SK-MEL-5 (cell line): Measurements from ENCODE around the gene RUBCNL. TPM values are rescaled to one million over a fixed set of nuclear protein-coding genes. Genes with fewer than 3 reads are reported as not detected.
A peak's percentile ranks its signal among the peaks of the same experiment; 100 is the strongest.
"Not testable (repeated sequence)": the region's sequence is repeated elsewhere in the genome, so short reads cannot be mapped to it uniquely, and the experiment has no call there.

Experiments used
- DNase-seq: peaks from one replicate; pipeline ENCODE4 v3.0.0-alpha.2; 2016; ENCODE audit warnings: low read depth, low spot score
- in situ Hi-C: cut with HindIII; loops from 2 replicates; pipeline ENCODE4 v1.10.0; 2016; ENCODE audit warnings: low sequenced_read_pairs, high pct_unique_total_duplicates, low pct_unique_long_range_greater_than_20kb
- total RNA-seq: library from RNA; depleted of rRNA; stranded (reverse); fragments of >200 nt; shearing (Covaris generic); gene quantifications from 2 replicates; pipeline ENCODE4 v1.2.3, GENCODE V29; 2014

Gene RUBCNL
- total RNA-seq, 1 experiment from 2014 or later: 17.7 TPM

DNA sequence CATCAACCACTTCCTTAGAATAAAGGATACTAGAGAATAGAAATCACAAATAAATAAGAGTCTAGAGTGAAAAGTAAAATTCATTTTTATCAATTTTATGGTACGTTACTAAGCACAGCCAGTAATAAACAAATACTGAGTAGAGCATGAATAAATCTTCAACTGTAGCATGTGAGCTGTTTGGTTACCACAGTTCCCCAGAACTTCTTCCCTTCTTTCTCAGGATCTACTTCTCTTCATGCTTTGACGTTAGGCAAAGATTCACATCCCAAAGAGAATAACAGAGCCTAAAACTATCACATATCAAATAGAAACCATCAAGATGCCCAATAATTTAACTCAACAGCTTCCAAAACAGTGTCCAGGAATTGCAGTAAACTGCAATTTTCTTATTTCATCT is 7.4 kb downstream of the RUBCNL start:
- no peak for DNase-seq
- in situ Hi-C loops: no loop called here

GRCh38 chr13:46378411-46378810 is 8.6 kb downstream of the RUBCNL start:
- DNase-seq: no peak
- in situ Hi-C loops: no loop called here

DNA sequence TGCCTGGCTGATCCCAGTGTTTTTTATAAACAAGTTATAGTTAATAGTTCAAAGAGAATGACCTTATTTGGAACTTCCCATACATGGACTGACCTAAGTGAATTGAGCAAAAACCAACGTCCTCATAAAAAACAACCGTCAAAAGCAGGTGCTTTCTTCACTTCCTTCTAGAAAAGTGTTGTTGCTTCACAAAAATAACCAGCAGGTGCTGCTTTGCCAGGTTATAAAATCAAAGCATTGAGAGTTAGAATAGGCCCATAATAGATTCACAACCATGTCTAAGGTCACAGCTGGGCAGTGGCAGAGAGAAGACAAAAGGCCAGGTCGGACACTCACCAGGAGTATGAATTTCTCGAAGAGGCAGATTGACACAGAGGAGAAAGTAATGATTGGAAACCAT is 9.5 kb downstream of the RUBCNL start:
- DNase-seq: no peak
- in situ Hi-C loops: no loop called here

- in situ Hi-C loops: no loop called here
- DNase-seq: no peak
Measured at GRCh38 chr13:46374710-46375109, 12.3 kb downstream of the RUBCNL start.

GRCh38 chr13:46373623-46374022 is 13.4 kb downstream of the RUBCNL start:
- DNase-seq: no peak
- in situ Hi-C loops: no loop called here

DNA sequence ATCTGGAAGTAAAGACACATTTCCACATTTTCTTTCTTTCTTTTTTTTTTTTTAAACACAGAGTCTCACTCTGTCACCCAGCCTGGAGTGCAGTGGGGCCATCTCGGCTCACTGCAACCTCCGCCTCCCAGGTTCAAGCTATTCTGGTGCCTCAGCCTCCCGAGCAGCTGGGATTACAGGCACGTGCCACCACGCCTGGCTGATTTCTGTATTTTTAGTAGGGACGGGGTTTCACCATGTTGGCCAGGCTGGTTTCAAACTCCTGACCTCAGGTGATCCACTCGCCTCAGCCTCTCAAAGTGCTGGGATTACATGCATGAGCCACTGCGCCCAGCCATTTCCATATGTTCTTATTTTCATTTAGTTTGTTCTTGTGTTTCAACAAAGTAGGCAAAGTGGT is 14.1 kb downstream of the RUBCNL start:
- DNase-seq, in situ Hi-C loops: not testable (repeated sequence)

DNA sequence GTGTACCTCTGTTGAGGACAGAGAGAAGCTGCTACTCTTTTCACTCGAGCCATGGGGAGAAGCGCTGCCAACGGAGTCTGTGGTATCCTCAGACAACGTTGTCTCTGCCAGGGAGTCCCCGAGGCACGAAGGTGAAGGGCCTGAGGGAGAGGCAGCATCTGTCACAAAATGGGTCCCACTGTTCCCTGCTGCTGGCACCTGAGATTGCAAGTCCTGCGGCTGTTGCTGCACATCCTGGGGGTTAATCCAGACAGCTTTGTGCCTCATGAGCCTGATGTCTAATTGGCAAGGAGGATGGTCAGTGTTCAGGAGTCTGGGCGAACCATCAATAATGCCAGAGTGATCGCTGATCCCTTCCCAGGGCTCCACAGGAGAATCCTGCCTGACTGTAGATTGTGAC is 15.0 kb downstream of the RUBCNL start:
- no peak for DNase-seq
- in situ Hi-C loops: no loop called here

- DNase-seq: no peak
- in situ Hi-C loops: no loop called here
Measured at GRCh38 chr13:46369506-46370277, 17.4 kb downstream of the RUBCNL start.

DNA sequence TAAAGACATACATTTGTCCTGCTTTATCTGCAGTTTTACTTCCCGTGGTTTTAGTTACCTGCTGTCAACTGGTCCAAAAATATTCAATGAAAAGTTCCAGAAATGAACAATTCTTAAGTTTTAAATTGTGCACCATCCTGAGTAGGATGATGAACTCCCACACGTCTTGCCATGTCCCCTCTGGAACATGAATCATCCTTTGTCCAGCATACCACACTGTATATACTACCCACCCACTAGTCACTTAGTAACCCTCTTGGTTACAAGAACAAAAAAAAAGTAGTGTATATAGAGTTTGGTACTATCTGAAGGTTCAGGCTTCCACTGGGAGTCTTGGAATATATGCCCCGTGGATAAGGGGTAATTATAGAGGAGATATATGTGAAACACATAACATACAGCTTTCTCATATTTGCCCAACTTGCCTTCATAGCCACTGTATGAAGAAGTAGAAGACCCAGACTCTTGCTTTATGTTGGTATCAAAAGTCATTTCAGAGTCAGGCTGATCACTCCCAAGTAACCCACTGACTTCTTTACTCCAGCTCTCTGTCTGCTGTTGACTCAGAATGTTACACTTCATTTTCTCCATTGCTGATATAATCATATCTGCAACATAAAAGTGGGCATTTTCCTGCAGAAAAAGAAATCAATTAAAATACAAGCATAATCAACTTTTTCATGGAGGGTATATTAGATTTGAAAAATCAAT is 19.3 kb downstream of the RUBCNL start:
- in situ Hi-C loops: no loop called here
- no peak for DNase-seq

GRCh38 chr13:46361276-46361934 is 25.6 kb downstream of the RUBCNL start:
- DNase-seq: peak; percentile 9
- in situ Hi-C loops: no loop called here

DNA sequence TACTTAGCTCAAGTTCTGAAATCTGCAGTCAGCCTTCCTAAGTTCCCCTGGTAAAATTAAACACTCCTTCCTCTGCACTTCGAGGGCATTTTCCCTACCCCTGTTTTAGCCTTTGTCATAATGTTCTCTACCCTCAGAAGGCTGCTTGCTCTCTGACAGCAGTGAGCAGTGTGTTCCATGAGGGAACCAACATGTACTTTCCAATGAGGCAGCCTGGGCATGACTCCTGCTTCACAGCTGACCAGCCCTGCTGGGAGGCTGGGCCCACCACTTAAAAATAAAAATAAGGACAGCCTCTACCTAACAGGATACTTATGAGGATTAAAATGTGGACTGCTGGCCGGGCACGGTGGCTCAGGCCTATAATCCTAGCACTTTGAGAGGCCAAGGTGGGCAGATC is 26.4 kb downstream of the RUBCNL start:
- in situ Hi-C loops: no loop called here
- DNase-seq: no peak

- in situ Hi-C loops: no loop called here
- DNase-seq: no peak
Measured at GRCh38 chr13:46359714-46360113, 27.3 kb downstream of the RUBCNL start.

GRCh38 chr13:46355901-46356590 is 31.0 kb downstream of the RUBCNL start:
- in situ Hi-C loops: no loop called here
- no peak for DNase-seq

- DNase-seq: no peak
- in situ Hi-C loops: no loop called here
Measured at GRCh38 chr13:46355088-46355468, 32.0 kb downstream of the RUBCNL start.

DNA sequence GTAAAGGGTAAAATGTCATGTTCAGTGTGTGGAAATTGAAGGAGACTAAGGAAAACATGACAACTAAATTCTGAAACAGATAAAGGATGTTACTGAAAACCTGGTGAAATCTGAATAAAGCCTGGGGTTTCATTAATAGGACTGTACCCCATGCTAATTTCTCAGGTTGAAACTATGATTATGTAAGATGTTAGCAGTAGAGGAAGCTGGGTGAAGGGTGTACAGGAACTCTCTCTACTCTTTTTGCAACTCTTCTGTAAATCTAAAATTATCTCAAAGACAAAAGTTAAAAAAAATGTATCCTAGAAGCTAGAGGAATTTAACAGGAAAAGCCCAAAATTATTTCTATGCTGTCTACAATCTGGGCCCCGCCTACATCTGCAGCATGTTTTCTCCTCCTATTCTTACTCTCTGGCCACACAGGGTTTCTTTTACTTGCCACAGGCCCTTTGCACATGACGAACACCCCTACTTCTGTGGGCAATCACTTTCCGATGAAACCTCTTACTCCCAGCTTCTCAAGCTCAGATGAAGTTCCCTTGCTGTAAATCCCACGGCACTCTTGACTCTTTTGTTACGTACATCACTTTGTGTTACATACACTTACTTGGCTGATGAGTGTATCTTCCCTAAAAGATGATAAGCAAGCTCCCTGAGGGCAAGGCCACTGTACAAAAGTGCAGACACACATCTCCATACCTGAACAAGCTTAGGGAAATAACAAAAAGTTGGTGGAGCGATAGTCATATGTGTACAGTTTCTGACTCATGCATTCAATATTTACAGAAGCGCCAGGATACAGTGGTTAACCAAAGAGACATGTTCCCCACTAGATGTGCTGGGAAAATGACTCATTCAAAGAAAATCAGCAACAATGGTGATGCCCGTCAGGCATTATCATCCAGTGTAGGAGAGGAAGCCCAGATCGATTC is 32.6 kb downstream of the RUBCNL start:
- DNase-seq: peak; percentile 42
- in situ Hi-C loops: no loop called here

GRCh38 chr13:46352805-46353204 is 34.2 kb downstream of the RUBCNL start:
- no peak for DNase-seq

GRCh38 chr13:46350003-46350402 is 37.0 kb downstream of the RUBCNL start:
- in situ Hi-C loops: no loop called here
- no peak for DNase-seq

More at GRCh38 chr13:46352805-46353204, 34.2 kb downstream of the RUBCNL start:
- in situ Hi-C loops: no loop called here
